Esophagus squamous epithelium (tissue), 4 donors: ENCODE results near the gene KRT84.

ENCODE experiments used
- CTCF ChIP-seq, 6 experiments: fragments of 450-650 bp in 4 of 6; fragments of 200-600 bp in 2 of 6; sonication (generic) in 2 of 6; IDR thresholded peaks; one replicate each; pipeline ENCODE4 v1.5.1; 2016 to 2019; ENCODE audit warnings: antibody characterized with exemption in 6 of 6, mild to moderate bottlenecking in 4 of 6, moderate library complexity in 4 of 6
- POLR2A ChIP-seq, 4 donors: fragments of 450-650 bp; IDR thresholded peaks; one replicate each; pipeline ENCODE4 v1.6.1; 2017; ENCODE audit warnings: antibody characterized with exemption in 4 of 4, mild to moderate bottlenecking in 4 of 4, moderate library complexity in 3 of 4

GRCh38 chr12:52411815-52412214 lies 26.4 kb upstream of the KRT84 start:
- no peak for TF ChIP-seq CTCF (IDR thresholded peaks at IDR 0.05)
- TF ChIP-seq POLR2A (IDR thresholded peaks at IDR 0.05), result no peak
